NCI-H510A treated with DMSO at 0.1 percent for 48 hours (cell line): ENCODE data around the gene ETV3L.

ENCODE experiments used
- DNase-seq: peaks from one replicate; lab custom pipeline; 2025; lab: John Stamatoyannopoulos, UW

ETV3L gene

GRCh38 chr1:157132111-157132510 lies 32.5 kb upstream of the ETV3L start:
- no peak for DNase-seq

DNA sequence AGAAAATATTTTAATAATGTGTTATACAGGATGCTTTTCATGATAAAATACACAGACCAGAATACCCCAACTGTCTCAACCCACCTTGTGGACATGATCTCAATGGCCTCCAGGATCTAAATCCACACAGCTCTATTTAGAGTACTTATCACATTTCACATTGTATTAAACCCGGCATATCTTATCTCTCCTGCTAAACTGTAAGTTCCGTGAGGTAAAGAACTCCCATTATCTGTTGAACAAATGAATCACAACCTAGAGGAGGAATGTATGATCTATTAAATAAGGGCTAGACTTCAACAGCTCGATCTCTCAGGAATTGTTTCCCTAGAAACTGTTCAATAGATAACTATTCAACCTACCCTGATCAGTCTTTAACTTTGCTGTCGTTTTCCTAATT lies 31.7 kb upstream of the ETV3L start:
- no peak for DNase-seq

DNA sequence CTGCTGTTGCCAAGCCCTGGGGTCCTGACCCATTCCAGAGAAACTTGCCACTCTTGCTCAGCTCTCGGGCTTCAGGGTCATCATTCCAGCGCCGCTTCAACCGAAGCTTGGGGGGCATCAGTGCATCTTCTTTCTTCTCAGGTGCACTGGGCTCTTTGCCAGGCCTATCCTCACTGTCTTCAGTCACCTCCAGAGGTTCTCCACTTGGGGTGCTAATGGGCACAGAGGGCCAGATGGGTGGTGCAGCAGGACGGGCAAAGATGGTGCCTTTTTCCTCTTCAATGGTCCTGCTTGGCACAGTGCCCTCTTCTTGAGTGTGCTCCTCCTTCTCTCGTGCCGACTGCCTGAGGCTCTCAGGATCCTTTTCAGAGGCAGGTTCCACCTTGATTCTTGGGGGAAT lies 25.2 kb upstream of the ETV3L start:
- DNase-seq, result no peak

DNA sequence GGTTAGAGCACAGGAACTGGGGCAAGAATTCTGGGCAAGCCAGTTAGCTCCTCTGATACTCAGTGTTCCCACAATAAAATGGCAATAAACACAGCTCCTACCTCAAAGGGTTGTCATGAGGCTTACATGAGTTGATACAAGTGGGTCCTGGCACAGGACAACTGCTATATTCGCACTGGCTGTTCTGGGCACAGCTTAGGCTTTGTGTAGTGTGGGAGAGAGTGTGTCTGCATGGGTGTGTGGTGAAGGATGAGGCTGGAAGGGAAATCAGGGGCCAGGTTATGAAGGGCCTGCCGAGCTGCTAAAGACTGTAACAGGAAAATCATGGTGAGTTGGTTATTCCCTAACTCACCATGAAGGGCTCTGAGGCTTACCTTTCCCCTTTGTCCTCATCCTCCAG lies 19.8 kb upstream of the ETV3L start:
- no peak for DNase-seq

DNA sequence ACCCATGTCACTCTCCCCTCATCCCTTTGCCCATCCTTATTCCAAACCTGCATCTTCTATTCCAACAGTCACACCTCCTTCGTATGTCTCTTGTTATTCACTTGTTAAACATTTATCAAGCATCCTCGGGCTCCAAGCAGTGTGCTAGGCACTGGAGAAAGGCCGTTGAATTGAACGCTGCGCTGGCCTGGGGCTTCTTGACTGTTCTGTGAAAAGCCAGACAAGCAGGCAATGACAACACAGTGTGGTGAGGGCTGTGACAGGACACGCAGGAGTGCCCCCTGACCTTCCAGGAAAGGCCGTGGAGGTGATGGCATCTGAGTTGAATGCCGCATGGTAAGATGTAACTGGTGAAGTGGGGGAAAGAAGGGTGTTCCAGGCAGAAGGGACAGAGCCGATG lies 19.4 kb upstream of the ETV3L start:
- DNase-seq, result no peak

- no peak for DNase-seq
Observed at GRCh38 chr1:157117527-157118057, 18.0 kb upstream of the ETV3L start.

GRCh38 chr1:157116737-157117103 lies 17.1 kb upstream of the ETV3L start:
- DNase-seq, result no peak

DNA sequence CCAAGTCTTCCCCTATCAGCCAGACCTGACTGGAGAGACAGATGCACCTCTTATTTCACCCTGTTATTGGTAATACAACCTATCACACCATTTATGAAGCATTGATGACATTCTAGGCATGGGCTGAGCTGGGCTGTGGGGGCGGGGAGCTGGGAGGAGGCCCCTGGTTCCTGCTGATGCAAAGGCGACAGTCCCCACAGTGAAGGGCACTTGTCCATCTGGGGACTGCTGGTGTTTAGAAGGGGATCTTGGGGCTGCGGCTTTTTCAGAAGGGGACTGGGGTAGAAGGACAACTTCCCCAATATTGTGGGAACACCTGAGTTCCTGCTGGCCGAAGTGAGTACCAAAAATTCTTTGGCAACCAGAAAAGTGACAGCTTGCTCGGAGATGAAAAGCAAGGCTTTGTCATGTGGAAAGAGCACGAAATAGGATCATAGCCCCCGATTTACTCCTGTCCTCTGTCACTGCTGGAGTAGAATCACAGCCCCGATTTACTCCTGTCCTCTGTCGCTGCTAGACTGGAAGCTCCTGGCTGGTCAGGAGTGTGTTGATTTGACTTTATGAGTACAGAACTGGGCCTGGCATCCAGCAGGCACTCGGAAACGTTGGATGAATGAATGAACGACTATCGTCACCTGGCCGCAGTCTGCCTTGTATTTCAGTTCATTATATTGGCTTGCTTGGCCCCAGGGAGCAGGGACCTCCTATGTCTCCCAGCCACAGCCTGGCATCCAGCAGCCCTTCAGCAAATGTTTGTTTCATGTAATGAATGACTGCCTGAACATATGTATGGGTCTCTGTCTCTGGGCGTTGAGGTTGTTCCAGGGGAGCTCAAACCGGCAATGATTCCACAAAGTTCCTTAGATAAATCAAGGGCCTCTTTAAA lies 16.5 kb upstream of the ETV3L start:
- no peak for DNase-seq

- DNase-seq, result no peak
Observed at GRCh38 chr1:157115429-157115838, 15.8 kb upstream of the ETV3L start.

DNA sequence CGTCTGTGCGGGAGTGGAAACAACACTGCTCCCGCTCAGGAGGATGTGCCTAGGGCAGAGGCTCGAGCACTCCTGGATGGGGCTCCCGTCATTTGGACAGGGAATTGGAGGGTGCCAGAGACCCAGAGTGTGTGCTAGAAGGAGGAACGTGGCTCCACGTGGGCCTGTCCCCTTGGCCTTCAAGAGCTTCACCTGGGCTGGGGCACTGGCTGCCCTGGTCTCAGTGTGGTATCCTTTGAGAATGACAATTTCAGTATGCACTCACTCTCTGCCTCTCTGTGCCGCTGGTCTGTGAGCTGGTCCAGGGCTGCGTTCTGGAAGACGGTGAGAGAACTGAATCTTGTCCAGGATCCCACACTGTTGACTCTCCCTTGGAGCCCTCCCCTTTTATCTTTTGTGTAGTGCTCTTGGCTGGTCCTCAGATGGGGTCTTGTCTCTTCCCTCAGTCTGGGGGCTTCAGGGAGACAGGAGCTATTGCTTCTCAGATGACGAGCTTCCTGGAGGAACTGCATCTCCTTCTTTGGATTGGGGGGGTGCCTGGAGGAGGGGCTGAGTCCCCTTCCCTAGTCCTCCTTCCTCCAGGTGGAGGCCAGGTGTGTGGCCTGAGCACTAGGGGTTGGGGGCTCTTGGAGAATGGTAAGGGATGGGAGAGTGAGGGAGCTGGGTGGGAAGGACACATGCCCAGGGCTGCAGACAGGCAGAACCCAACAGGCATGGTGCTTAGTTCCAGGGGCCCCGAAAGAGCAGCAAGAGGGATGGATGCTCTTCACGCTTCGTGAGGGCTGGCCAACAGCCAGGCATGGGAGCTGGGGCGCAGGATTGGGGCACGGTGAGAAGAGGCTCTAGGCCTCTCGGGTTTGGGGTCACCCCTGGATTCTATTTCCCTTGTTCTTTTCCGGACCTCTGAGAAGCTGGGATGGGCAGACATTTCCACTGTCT lies 14.8 kb upstream of the ETV3L start:
- DNase-seq, result no peak

- DNase-seq, result no peak
Observed at GRCh38 chr1:157113631-157114030, 14.0 kb upstream of the ETV3L start.

- no peak for DNase-seq
Observed at GRCh38 chr1:157113106-157113505, 13.5 kb upstream of the ETV3L start.

DNA sequence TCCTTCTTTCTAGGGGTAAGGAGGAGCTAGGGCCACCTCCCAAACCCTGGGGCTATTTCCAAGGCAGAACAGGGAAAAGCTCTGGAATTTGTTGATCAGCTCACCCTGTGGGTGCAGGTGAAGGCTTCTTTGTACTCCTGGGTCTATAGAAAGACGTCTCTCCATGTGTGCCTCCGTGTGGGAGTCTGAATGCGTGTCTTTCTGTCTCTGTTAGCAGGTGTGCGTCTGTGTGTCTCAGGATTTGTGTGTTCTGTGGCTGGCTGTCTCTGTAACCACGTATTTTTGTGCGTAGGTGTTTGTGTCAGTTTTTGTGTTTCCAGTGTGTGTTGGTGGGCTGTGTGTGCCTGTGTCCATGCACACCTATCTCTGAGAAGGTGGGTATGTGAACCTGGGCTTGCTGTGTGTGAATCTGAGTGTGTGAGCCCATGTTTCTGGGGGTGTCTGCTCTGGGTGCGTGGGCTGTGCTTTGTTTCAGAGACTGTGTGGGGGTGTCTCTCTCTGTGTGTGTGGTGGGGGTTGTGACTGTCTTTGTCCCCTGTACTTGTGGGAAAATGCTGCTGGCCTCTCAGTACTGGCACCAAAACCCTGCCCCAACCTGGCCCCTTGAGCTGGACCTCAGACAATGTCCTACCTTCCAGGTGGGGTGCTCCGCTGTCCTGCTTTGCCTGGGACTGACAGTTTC lies 12.7 kb upstream of the ETV3L start:
- DNase-seq, result no peak

- DNase-seq, result no peak
Observed at GRCh38 chr1:157111396-157112165, 12.0 kb upstream of the ETV3L start.

GRCh38 chr1:157110686-157111085 lies 11.1 kb upstream of the ETV3L start:
- no peak for DNase-seq

- no peak for DNase-seq
Observed at GRCh38 chr1:157110003-157110402, 10.4 kb upstream of the ETV3L start.

DNA sequence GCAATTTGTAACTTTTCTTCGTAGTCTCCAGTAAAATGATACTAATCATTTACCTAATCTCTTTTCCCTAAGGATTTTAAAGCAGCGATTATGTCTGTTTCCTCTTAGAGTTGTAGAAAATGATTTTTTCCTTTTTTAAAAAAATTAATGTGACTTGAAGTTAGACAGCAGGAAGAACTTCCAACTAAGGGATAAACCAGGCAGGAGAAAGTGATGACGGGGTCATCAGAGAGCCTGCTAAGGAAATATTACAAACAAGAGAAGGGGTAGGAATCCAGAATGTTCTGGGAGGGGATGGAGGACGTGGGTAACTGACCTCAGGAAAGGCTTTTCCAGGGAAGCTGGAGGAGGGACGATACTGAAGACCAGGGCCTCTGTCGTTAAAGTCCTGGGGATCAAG lies 8.8 kb upstream of the ETV3L start:
- DNase-seq, result no peak

GRCh38 chr1:157107702-157108101 lies 8.1 kb upstream of the ETV3L start:
- no peak for DNase-seq

- DNase-seq, result no peak
Observed at GRCh38 chr1:157106813-157107189, 7.2 kb upstream of the ETV3L start.

DNA sequence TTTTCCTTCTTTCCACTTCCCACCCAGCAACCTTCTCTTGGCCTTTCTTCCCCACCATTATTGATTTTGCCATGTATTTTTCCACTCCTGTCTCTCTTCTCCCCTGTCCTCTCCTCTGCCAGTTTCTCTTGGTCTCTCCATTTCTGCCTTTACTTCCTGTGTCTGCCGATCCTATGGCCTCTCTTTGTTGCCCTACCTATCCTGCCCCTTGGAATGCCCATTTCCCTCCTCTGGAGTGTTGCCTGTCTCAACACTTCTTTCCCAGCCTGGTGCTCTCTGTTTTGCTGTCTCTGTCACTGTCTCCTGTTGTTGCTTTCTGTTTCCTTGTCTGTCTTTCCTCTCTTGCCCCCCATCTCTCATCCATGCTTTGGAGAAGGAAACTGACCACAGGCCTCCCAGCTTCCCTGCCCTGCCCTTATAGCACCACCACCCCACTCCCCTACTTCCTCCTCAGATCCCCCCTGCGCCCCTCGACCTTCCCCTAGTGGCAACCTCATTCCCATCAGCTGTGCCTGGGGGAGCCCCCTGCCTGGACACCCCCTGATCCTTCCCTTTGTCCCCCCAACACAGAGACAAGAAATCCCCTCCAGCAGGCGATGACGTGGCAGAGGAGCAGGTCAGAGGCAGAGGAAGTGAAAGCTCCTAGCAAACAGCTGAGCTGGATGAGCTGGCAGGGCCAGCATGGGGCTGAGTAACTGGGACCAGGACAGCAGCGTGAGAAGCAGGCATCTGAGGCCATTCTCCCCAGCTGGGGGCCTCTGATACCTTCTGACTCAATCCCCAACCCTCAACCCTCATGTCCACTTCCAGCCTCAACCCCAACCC lies 6.6 kb upstream of the ETV3L start:
- DNase-seq, result no peak
